Pancreas (tissue), 10 donors: ENCODE data around the gene RPRML. TPM values are rescaled to one million over a fixed set of nuclear protein-coding genes. Genes with fewer than 3 reads are reported as not detected.

Experiments
- ATAC-seq, 4 donors: fragments of 200-7000 bp; cut with Tn5 transposase; one replicate each; pipeline versions ENCODE4 v1.8.0 to v1.9.1; 2020; ENCODE audit warnings: mild to moderate bottlenecking in 4 of 4, moderate library complexity in 4 of 4
- DNase-seq, 6 donors: peaks; one replicate each; pipeline ENCODE4 v3.0.0-alpha.2; 2020
- FAIRE-seq: peaks from 2 replicates; lab custom pipeline; 2012; peaks lifted over from hg19 to GRCh38; lab: Jason Lieb, UNC
- H3K27ac ChIP-seq, 4 donors: fragments of 200-600 bp; sonication (generic); 1 replicate in 3 of 4; 2 replicates in 1 of 4; pipeline versions ENCODE4 v1.5.0 to v1.8.0; 2020
- H3K27me3 ChIP-seq, 4 donors: fragments of 200-600 bp; one replicate each; pipeline ENCODE4 v1.8.0; 2021
- H3K36me3 ChIP-seq, 3 donors: fragments of 200-600 bp; sonication (generic) in 1 of 3; one replicate each; pipeline versions ENCODE4 v1.5.0 to v1.8.0; 2020 to 2021
- H3K4me1 ChIP-seq, 3 donors: fragments of 200-600 bp; one replicate each; pipeline ENCODE4 v1.8.0; 2021
- H3K4me3 ChIP-seq, 4 donors: fragments of 200-600 bp; sonication (generic) in 2 of 4; one replicate each; pipeline versions ENCODE4 v1.5.0 to v1.8.0; 2020 to 2021
- H3K9me3 ChIP-seq, 4 donors: fragments of 200-600 bp; one replicate each; pipeline ENCODE4 v1.8.0; 2021
- CTCF ChIP-seq, 4 donors: fragments of 200-600 bp; sonication (generic) in 3 of 4; IDR thresholded peaks; one replicate each; pipeline versions ENCODE4 v1.5.0 to v1.8.0; 2021; ENCODE audit warnings: antibody characterized with exemption in 4 of 4
- WGBS, 2 donors: extraction: QIAGEN DNeasy Blood & Tissue Kit; methylation state at CpG; one replicate each; pipeline ENCODE4 v1.1.7; 2013; 5-methylcytosine and 5-hydroxymethylcytosine counted together
- intact Hi-C, 3 donors: fragments of 100-400 bp; cut with DNase I; formaldehyde crosslinking; loops; one replicate each; pipeline versions ENCODE4 v1.11.1 to v1.14.2; 2022
- polyA plus RNA-seq, 2 donors: library from polyadenylated mRNA; stranded (reverse); fragments of 200-250 nt; gene quantifications; one replicate each; pipeline ENCODE4 v1.2.3, GENCODE V29; 2013
- total RNA-seq, 6 donors: library from RNA; stranded (reverse); fragmentation: NEBNext Ultra II Directional in 4 of 6; extraction: Animal tissue kit (Norgen Biotek cat#: 25700) in 4 of 6; gene quantifications; one replicate each; pipeline versions ENCODE4 v1.2.1 to v1.2.4, GENCODE V29; 2021 to 2023
- donor health status: healthy with polysubstance abuse.
- donor health status: DM: no; HTN: no; CAD: no; lungs with moderate emphysema.
- donor health status: DM: no; HTN: no; CAD: no.
- donor health status: control.
- donor health status: control.
- donor health status: Bipolar disorder and iron deficiency.
- donor health status: DM: yes; HTN: yes; CAD: no.
- donor health status: DM: no; HTN: no; CAD: no.
- donor health status: DM: no; HTN: no; CAD: no.
- donor health status: DM: yes; HTN: yes; CAD: no.

RPRML gene
- total and polyA plus RNA-seq, 8 donors, result 0.07 to 0.43 (median 0.19) TPM; not detected in 3

- ATAC-seq, result peak in 1 of 4 donors; percentile 44
Observed at GRCh38 chr17:46935658-46936266, 43.3 kb downstream of the RPRML start.

GRCh38 chr17:46931596-46931995, 47.5 kb downstream of the RPRML start:
- FAIRE-seq (no peak), DNase-seq (no peak), ATAC-seq (no peak)
- H3K4me3 ChIP-seq, result no peak overlapping the region
- peaks cover 4 to 67% (median 30%) of the 10 kb centered on the region in 3 donors for H3K36me3 ChIP-seq
- no peak overlapping the region for H3K27ac ChIP-seq
- peaks cover 0 to 8% (median 7%) of the 10 kb centered on the region in 3 donors for H3K4me1 ChIP-seq
- intact Hi-C loops, result no loop called here
- no peak for TF ChIP-seq CTCF (IDR thresholded peaks at IDR 0.05)
- no peaks in the 10 kb centered on the region for H3K9me3 ChIP-seq
- WGBS, 2 donors, result 87 to 94% methylated on average over 4 of the region's 4 CpGs
- H3K27me3 ChIP-seq, result no peaks in the 10 kb centered on the region

More at GRCh38 chr17:46935658-46936266, 43.3 kb downstream of the RPRML start:
- H3K4me3 ChIP-seq, result no peak overlapping the region
- H3K27ac ChIP-seq, result no peak overlapping the region
- no peak for TF ChIP-seq CTCF (IDR thresholded peaks at IDR 0.05)
- FAIRE-seq (no peak), DNase-seq (no peak)
- H3K36me3 ChIP-seq, result peaks cover 4 to 88% (median 30%) of the 10 kb centered on the region in 3 donors
- intact Hi-C loops, result loop anchor here in 1 of 3 donors (5.0 kb wide), 1 partner anchor 88 kb away; no protein-coding TSS in a partner anchor
- no peaks in the 10 kb centered on the region for H3K4me1 ChIP-seq
- no peaks in the 10 kb centered on the region for H3K9me3 ChIP-seq
- no peaks in the 10 kb centered on the region for H3K27me3 ChIP-seq
- 74 to 79% methylated on average over 7 of the region's 7 CpGs for WGBS, 2 donors

GRCh38 chr17:46930051-46930450, 49.0 kb downstream of the RPRML start:
- Histone ChIP-seq H3K27me3 (no peaks in the 10 kb centered on the region), H3K4me1 (peaks cover 7 to 23% (median 18%) of the 10 kb centered on the region in 3 donors), H3K27ac (no peak overlapping the region), H3K9me3 (no peaks in the 10 kb centered on the region), H3K4me3 (no peak overlapping the region), H3K36me3 (peaks cover 4 to 51% (median 25%) of the 10 kb centered on the region in 3 donors)
- TF ChIP-seq CTCF (IDR thresholded peaks at IDR 0.05), result no peak
- FAIRE-seq (no peak), DNase-seq (no peak), ATAC-seq (no peak)
- intact Hi-C loops, result no loop called here
- 87 to 88% methylated on average over 4 of the region's 4 CpGs for WGBS, 2 donors

- ATAC-seq (no peak), DNase-seq (no peak), FAIRE-seq (no peak)
- Histone ChIP-seq H3K27me3 (no peaks in the 10 kb centered on the region), H3K9me3 (no peaks in the 10 kb centered on the region), H3K36me3 (peaks cover 4 to 46% (median 21%) of the 10 kb centered on the region in 3 donors), H3K4me1 (peaks cover 12 to 29% (median 24%) of the 10 kb centered on the region in 3 donors), H3K4me3 (no peak overlapping the region), H3K27ac (no peak overlapping the region)
- no peak for TF ChIP-seq CTCF (IDR thresholded peaks at IDR 0.05)
- intact Hi-C loops, result no loop called here
- WGBS, 2 donors, result 54 to 62% methylated on average over 6 of the region's 6 CpGs
Observed at GRCh38 chr17:46929413-46929812, 49.6 kb downstream of the RPRML start.
